ENCODE measurements around the gene ESD. TPM values are rescaled to one million over a fixed set of nuclear protein-coding genes. Genes with fewer than 3 reads are reported as not detected.

The ESD gene
- total RNA-seq, 4 donors from 2014 or later: 70.7 to 100 (median 94.3) TPM

GRCh38 chr13:46736541-46737310 lies 60.2 kb downstream of the ESD start:
- intact Hi-C loops (cut with DNase I; ENCODE audit: low total_unique reads) (no loop called here), in situ Hi-C loops (cut with MboI; ENCODE audit: low sequenced_read_pairs in 4 of 4) (no loop called here)
- no peak for DNase-seq
- no peak for TF ChIP-seq POLR2A (IDR thresholded peaks at IDR 0.05)
- TF ChIP-seq CTCF (IDR thresholded peaks at IDR 0.05 in 4 of 5, conservative IDR thresholded peaks at IDR 0.05 in 1 of 5): no peak
- H3K36me3 ChIP-seq: peaks cover 0 to 7% of the 10 kb centered on the region in 2 donors
- no peaks in the 10 kb centered on the region for H3K9me3 ChIP-seq
- no peak overlapping the region for H3K27ac ChIP-seq
- no peaks in the 10 kb centered on the region for H3K27me3 ChIP-seq
- H3K4me3 ChIP-seq: no peak overlapping the region
- no peaks in the 10 kb centered on the region for H3K4me1 ChIP-seq
- ATAC-seq: no peak

GRCh38 chr13:46735425-46735824 lies 61.5 kb downstream of the ESD start:
- Histone ChIP-seq H3K27me3 (no peaks in the 10 kb centered on the region), H3K4me1 (no peaks in the 10 kb centered on the region), H3K4me3 (no peak overlapping the region), H3K9me3 (no peaks in the 10 kb centered on the region), H3K36me3 (peaks cover 0 to 5% of the 10 kb centered on the region in 2 donors), H3K27ac (no peak overlapping the region)
- ATAC-seq (no peak), DNase-seq (no peak)
- TF ChIP-seq POLR2A (IDR thresholded peaks at IDR 0.05) (no peak), CTCF (IDR thresholded peaks at IDR 0.05 in 4 of 5, conservative IDR thresholded peaks at IDR 0.05 in 1 of 5) (no peak)
- in situ Hi-C loops (cut with MboI; ENCODE audit: low sequenced_read_pairs in 4 of 4): no loop called here
- intact Hi-C loops (cut with DNase I; ENCODE audit: low total_unique reads): no loop called here

- H3K27me3 ChIP-seq: no peaks in the 10 kb centered on the region
Observed at GRCh38 chr13:46731535-46731934, 65.4 kb downstream of the ESD start.

GRCh38 chr13:46728777-46729176 lies 68.2 kb downstream of the ESD start:
- no peaks in the 10 kb centered on the region for H3K4me1 ChIP-seq
- no peak for TF ChIP-seq CTCF (IDR thresholded peaks at IDR 0.05 in 4 of 5, conservative IDR thresholded peaks at IDR 0.05 in 1 of 5)
- H3K4me3 ChIP-seq: no peak overlapping the region
- in situ Hi-C loops (cut with MboI; ENCODE audit: low sequenced_read_pairs in 4 of 4) (loop anchor here in 2 of 4 donors (10.0 kb wide), 2 partner anchors 184 to 234 kb away; no protein-coding TSS in a partner anchor), intact Hi-C loops (cut with DNase I; ENCODE audit: low total_unique reads) (no loop called here)
- no peaks in the 10 kb centered on the region for H3K27me3 ChIP-seq
- ATAC-seq (no peak), DNase-seq (no peak)
- H3K9me3 ChIP-seq: no peaks in the 10 kb centered on the region
- no peak overlapping the region for H3K27ac ChIP-seq
- peaks cover 2 to 24% of the 10 kb centered on the region in 2 donors for H3K36me3 ChIP-seq

More at GRCh38 chr13:46731535-46731934, 65.4 kb downstream of the ESD start:
- no peaks in the 10 kb centered on the region for H3K9me3 ChIP-seq
- intact Hi-C loops (cut with DNase I; ENCODE audit: low total_unique reads) (no loop called here), in situ Hi-C loops (cut with MboI; ENCODE audit: low sequenced_read_pairs in 4 of 4) (no loop called here)
- no peak overlapping the region for H3K4me3 ChIP-seq
- ATAC-seq (no peak), DNase-seq (no peak)
- H3K36me3 ChIP-seq: peaks cover 0 to 13% of the 10 kb centered on the region in 2 donors
- no peak overlapping the region for H3K27ac ChIP-seq
- H3K4me1 ChIP-seq: no peaks in the 10 kb centered on the region
- no peak for TF ChIP-seq POLR2A (IDR thresholded peaks at IDR 0.05)
- no peak for TF ChIP-seq CTCF (IDR thresholded peaks at IDR 0.05 in 4 of 5, conservative IDR thresholded peaks at IDR 0.05 in 1 of 5)

All from gastrocnemius medialis (tissue), 4 donors.